Liver (tissue), 9 donors: ENCODE data around the gene ING1. TPM values are rescaled to one million over a fixed set of nuclear protein-coding genes. Genes with fewer than 3 reads are reported as not detected.

Experiments used
- DNase-seq: peaks from one replicate; pipeline ENCODE4 v3.0.0-alpha.2; 2017; ENCODE audit warnings: low spot score
- H3K27ac ChIP-seq, 2 donors: one replicate each; pipeline ENCODE4 v1.7.0; 2013; ENCODE audit warnings: inconsistent platforms in 2 of 2, low read length in 2 of 2, control low read depth in 1 of 2, low read depth in 1 of 2, mild to moderate bottlenecking in 1 of 2
- H3K27me3 ChIP-seq, 4 donors: one replicate each; pipeline versions ENCODE4 v1.6.1 to v1.7.0; 2013; ENCODE audit warnings: low read length in 3 of 4, inconsistent platforms in 1 of 4, mild to moderate bottlenecking in 1 of 4, moderate library complexity in 1 of 4; ENCODE audit not compliant: control insufficient read depth in 4 of 4, insufficient read depth in 4 of 4
- H3K36me3 ChIP-seq, 4 donors: one replicate each; pipeline versions ENCODE4 v1.6.1 to v1.7.0; 2013; ENCODE audit warnings: low read length in 3 of 4, mild to moderate bottlenecking in 3 of 4, low read depth in 1 of 4, moderate library complexity in 1 of 4; ENCODE audit not compliant: control insufficient read depth in 4 of 4, insufficient read depth in 3 of 4
- H3K4me1 ChIP-seq, 4 donors: one replicate each; pipeline versions ENCODE4 v1.6.1 to v1.7.0; 2013; ENCODE audit warnings: low read length in 3 of 4, mild to moderate bottlenecking in 3 of 4, moderate library complexity in 1 of 4; ENCODE audit not compliant: control insufficient read depth in 4 of 4, insufficient read depth in 4 of 4
- H3K4me3 ChIP-seq, 3 donors: one replicate each; pipeline versions ENCODE4 v1.6.1 to v1.7.0; 2013; ENCODE audit warnings: low read length in 3 of 3, control low read depth in 1 of 3, low read depth in 1 of 3, mild to moderate bottlenecking in 1 of 3
- H3K9ac ChIP-seq, 2 donors: one replicate each; pipeline ENCODE4 v1.7.0; 2013; ENCODE audit warnings: low read length in 2 of 2, mild to moderate bottlenecking in 2 of 2, moderate library complexity in 2 of 2, control low read depth in 1 of 2, low read depth in 1 of 2
- H3K9me3 ChIP-seq, 4 donors: one replicate each; pipeline versions ENCODE4 v1.6.1 to v1.7.0; 2013; ENCODE audit warnings: low read length in 3 of 4; ENCODE audit not compliant: control insufficient read depth in 4 of 4
- ATF3 ChIP-seq: IDR thresholded peaks from 2 replicates; pipeline ENCODE4 v1.6.1; 2016; ENCODE audit warnings: antibody characterized with exemption
- EGR1 ChIP-seq, 2 donors: IDR thresholded peaks; 2 replicates each; pipeline ENCODE4 v1.6.1; 2016 to 2018; ENCODE audit warnings: antibody characterized with exemption in 2 of 2, low read depth in 2 of 2
- FOXA1 ChIP-seq: IDR thresholded peaks from 2 replicates; pipeline ENCODE4 v1.6.1; 2016; ENCODE audit warnings: antibody characterized with exemption
- FOXA2 ChIP-seq: IDR thresholded peaks from 2 replicates; pipeline ENCODE4 v1.6.1; 2016; ENCODE audit warnings: antibody characterized with exemption
- GABPA ChIP-seq, 2 donors: IDR thresholded peaks in 1 of 2; conservative IDR thresholded peaks in 1 of 2; 2 replicates each; pipeline ENCODE4 v1.6.1; 2016; ENCODE audit warnings: antibody characterized with exemption in 2 of 2, mild to moderate bottlenecking in 1 of 2, moderate library complexity in 1 of 2
- HNF4A ChIP-seq, 2 donors: conservative IDR thresholded peaks; 2 replicates each; pipeline ENCODE4 v1.6.1; 2016; ENCODE audit warnings: antibody characterized with exemption in 2 of 2, mild to moderate bottlenecking in 2 of 2
- HNF4G ChIP-seq: IDR thresholded peaks from 2 replicates; pipeline ENCODE4 v1.6.1; 2016; ENCODE audit warnings: antibody characterized with exemption
- JUND ChIP-seq, 2 donors: IDR thresholded peaks; 2 replicates each; pipeline ENCODE4 v1.6.1; 2016; ENCODE audit warnings: antibody characterized with exemption in 2 of 2
- NR2F2 ChIP-seq: IDR thresholded peaks from 2 replicates; pipeline ENCODE4 v1.6.1; 2016; ENCODE audit warnings: antibody characterized with exemption
- RAD21 ChIP-seq, 2 donors: IDR thresholded peaks; 2 replicates each; pipeline ENCODE4 v1.6.1; 2016; ENCODE audit warnings: antibody characterized with exemption in 2 of 2, mild to moderate bottlenecking in 2 of 2
- RXRA ChIP-seq, 2 donors: IDR thresholded peaks; 2 replicates each; pipeline ENCODE4 v1.6.1; 2017 to 2018; ENCODE audit warnings: antibody characterized with exemption in 2 of 2, mild to moderate bottlenecking in 1 of 2
- SP1 ChIP-seq: IDR thresholded peaks from 2 replicates; pipeline ENCODE4 v1.6.1; 2018; ENCODE audit warnings: antibody characterized with exemption, mild to moderate bottlenecking
- TAF1 ChIP-seq: conservative IDR thresholded peaks from 2 replicates; pipeline ENCODE4 v1.6.1; 2016; ENCODE audit warnings: antibody characterized with exemption, mild to moderate bottlenecking
- YY1 ChIP-seq: IDR thresholded peaks from 2 replicates; pipeline ENCODE4 v1.6.1; 2016; ENCODE audit warnings: antibody characterized with exemption, mild to moderate bottlenecking
- WGBS: extraction: QIAGEN DNeasy Blood & Tissue Kit; methylation state at CpG from one replicate; pipeline ENCODE4 v1.1.7; 2013; 5-methylcytosine and 5-hydroxymethylcytosine counted together
- polyA plus RNA-seq, 2 donors: library from polyadenylated mRNA; stranded (reverse) in 1 of 2; unstranded in 1 of 2; fragments of 200-250 nt in 1 of 2; fragments of >200 nt in 1 of 2; fragmentation: Nextera tagmentation in 1 of 2; extraction: Ambion mirVana in 1 of 2; gene quantifications; one replicate each; pipeline versions ENCODE4 v1.2.1 to v1.2.3, GENCODE V29; 2013 to 2015
- total RNA-seq, 2 donors: library from RNA; depleted of rRNA; stranded (reverse); fragments of >200 nt; gene quantifications; one replicate each; pipeline ENCODE4 v1.2.3, GENCODE V29; 2014
- TF ChIP-seq, protein P1 (sequence below): fragments of 150-350 bp; IDR thresholded peaks from 2 replicates; pipeline ENCODE4 v1.5.1; 2017; ENCODE audit warnings: improper control_type of control experiment, low read depth, low read length; ENCODE audit not compliant: missing input control
- TF ChIP-seq, protein P2 (sequence below): IDR thresholded peaks from 2 replicates; pipeline ENCODE4 v1.6.1; 2016; ENCODE audit warnings: antibody characterized with exemption
- TF ChIP-seq, protein P3 (sequence below): IDR thresholded peaks from 2 replicates; pipeline ENCODE4 v1.6.1; 2016; ENCODE audit warnings: antibody characterized with exemption
- TF ChIP-seq, protein P4 (sequence below): IDR thresholded peaks from 2 replicates; pipeline ENCODE4 v1.6.1; 2016; ENCODE audit warnings: antibody characterized with exemption, mild to moderate bottlenecking
- donor health status: healthy.
- donor health status: healthy.
- donor health status: healthy.
- donor health status: healthy.
- donor health status: healthy.

The ING1 gene
- total and polyA plus RNA-seq, 4 donors: 7.5 to 14.1 (median 9.1) TPM

- Histone ChIP-seq H3K4me3 (no peak overlapping the region), H3K27ac (no peak overlapping the region), H3K27me3 (no peaks in the 10 kb centered on the region), H3K9me3 (no peaks in the 10 kb centered on the region), H3K4me1 (no peaks in the 10 kb centered on the region), H3K9ac (no peak overlapping the region), H3K36me3 (no peaks in the 10 kb centered on the region)
- DNase-seq: no peak
- TF ChIP-seq, protein P1, sequence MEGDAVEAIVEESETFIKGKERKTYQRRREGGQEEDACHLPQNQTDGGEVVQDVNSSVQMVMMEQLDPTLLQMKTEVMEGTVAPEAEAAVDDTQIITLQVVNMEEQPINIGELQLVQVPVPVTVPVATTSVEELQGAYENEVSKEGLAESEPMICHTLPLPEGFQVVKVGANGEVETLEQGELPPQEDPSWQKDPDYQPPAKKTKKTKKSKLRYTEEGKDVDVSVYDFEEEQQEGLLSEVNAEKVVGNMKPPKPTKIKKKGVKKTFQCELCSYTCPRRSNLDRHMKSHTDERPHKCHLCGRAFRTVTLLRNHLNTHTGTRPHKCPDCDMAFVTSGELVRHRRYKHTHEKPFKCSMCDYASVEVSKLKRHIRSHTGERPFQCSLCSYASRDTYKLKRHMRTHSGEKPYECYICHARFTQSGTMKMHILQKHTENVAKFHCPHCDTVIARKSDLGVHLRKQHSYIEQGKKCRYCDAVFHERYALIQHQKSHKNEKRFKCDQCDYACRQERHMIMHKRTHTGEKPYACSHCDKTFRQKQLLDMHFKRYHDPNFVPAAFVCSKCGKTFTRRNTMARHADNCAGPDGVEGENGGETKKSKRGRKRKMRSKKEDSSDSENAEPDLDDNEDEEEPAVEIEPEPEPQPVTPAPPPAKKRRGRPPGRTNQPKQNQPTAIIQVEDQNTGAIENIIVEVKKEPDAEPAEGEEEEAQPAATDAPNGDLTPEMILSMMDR: no peak
- TF ChIP-seq, protein P2, sequence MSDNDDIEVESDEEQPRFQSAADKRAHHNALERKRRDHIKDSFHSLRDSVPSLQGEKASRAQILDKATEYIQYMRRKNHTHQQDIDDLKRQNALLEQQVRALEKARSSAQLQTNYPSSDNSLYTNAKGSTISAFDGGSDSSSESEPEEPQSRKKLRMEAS: no peak
- TF ChIP-seq YY1 (no peak), EGR1 (IDR thresholded peaks at IDR 0.05; ENCODE audit: low read depth in 2 of 2) (no peak), SP1 (no peak), HNF4A (conservative IDR thresholded peaks at IDR 0.05) (no peak), TAF1 (no peak), RAD21 (IDR thresholded peaks at IDR 0.05) (no peak)
- TF ChIP-seq, protein P3, sequence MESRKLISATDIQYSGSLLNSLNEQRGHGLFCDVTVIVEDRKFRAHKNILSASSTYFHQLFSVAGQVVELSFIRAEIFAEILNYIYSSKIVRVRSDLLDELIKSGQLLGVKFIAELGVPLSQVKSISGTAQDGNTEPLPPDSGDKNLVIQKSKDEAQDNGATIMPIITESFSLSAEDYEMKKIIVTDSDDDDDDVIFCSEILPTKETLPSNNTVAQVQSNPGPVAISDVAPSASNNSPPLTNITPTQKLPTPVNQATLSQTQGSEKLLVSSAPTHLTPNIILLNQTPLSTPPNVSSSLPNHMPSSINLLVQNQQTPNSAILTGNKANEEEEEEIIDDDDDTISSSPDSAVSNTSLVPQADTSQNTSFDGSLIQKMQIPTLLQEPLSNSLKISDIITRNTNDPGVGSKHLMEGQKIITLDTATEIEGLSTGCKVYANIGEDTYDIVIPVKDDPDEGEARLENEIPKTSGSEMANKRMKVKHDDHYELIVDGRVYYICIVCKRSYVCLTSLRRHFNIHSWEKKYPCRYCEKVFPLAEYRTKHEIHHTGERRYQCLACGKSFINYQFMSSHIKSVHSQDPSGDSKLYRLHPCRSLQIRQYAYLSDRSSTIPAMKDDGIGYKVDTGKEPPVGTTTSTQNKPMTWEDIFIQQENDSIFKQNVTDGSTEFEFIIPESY: no peak
- WGBS: 79% methylated on average over 4 of the region's 4 CpGs
Measured at GRCh38 chr13:110766671-110767430, 53.4 kb downstream of the ING1 start.

DNA sequence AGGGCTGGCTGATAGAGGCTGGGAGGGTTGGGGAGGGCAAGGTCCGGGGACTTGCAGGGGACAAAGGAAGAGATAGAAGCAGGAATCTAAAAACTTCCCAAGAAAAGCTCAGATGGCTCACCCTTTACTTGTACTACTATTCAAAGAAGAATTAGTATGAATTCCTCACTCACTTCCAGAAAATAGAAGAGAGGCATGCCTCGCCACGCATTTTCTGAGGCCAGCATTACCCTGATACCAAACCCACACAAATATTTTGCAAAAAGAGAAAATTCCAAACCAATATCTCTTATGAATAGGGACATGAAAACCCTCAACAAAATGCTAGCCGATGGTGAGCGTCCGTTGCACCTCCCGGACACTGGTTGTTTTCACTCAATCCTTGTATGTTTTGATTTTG, 54.0 kb downstream of the ING1 start:
- no peak overlapping the region for H3K9ac ChIP-seq
- TF ChIP-seq YY1 (no peak), ATF3 (no peak), FOXA2 (no peak), TAF1 (no peak), HNF4G (no peak), NR2F2 (no peak), SP1 (no peak), JUND (IDR thresholded peaks at IDR 0.05) (no peak), EGR1 (IDR thresholded peaks at IDR 0.05; ENCODE audit: low read depth in 2 of 2) (no peak), RXRA (IDR thresholded peaks at IDR 0.05) (no peak), FOXA1 (no peak), HNF4A (conservative IDR thresholded peaks at IDR 0.05) (no peak), GABPA (IDR thresholded peaks at IDR 0.05 in 1 of 2, conservative IDR thresholded peaks at IDR 0.05 in 1 of 2) (no peak), RAD21 (IDR thresholded peaks at IDR 0.05) (no peak)
- TF ChIP-seq, protein P3: no peak
- TF ChIP-seq, protein P2: no peak
- TF ChIP-seq, protein P4, sequence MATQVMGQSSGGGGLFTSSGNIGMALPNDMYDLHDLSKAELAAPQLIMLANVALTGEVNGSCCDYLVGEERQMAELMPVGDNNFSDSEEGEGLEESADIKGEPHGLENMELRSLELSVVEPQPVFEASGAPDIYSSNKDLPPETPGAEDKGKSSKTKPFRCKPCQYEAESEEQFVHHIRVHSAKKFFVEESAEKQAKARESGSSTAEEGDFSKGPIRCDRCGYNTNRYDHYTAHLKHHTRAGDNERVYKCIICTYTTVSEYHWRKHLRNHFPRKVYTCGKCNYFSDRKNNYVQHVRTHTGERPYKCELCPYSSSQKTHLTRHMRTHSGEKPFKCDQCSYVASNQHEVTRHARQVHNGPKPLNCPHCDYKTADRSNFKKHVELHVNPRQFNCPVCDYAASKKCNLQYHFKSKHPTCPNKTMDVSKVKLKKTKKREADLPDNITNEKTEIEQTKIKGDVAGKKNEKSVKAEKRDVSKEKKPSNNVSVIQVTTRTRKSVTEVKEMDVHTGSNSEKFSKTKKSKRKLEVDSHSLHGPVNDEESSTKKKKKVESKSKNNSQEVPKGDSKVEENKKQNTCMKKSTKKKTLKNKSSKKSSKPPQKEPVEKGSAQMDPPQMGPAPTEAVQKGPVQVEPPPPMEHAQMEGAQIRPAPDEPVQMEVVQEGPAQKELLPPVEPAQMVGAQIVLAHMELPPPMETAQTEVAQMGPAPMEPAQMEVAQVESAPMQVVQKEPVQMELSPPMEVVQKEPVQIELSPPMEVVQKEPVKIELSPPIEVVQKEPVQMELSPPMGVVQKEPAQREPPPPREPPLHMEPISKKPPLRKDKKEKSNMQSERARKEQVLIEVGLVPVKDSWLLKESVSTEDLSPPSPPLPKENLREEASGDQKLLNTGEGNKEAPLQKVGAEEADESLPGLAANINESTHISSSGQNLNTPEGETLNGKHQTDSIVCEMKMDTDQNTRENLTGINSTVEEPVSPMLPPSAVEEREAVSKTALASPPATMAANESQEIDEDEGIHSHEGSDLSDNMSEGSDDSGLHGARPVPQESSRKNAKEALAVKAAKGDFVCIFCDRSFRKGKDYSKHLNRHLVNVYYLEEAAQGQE: no peak
- TF ChIP-seq, protein P1: no peak
- no peaks in the 10 kb centered on the region for H3K36me3 ChIP-seq
- no peak for DNase-seq
- no peaks in the 10 kb centered on the region for H3K27me3 ChIP-seq
- no peak overlapping the region for H3K27ac ChIP-seq
- no peak overlapping the region for H3K4me3 ChIP-seq
- H3K9me3 ChIP-seq: no peaks in the 10 kb centered on the region
- no peaks in the 10 kb centered on the region for H3K4me1 ChIP-seq
- 93% methylated on average over 7 of the region's 7 CpGs for WGBS
